Dermis blood vessel endothelial cell (primary cell): ENCODE results near the gene PRR18. TPM values are rescaled to one million over a fixed set of nuclear protein-coding genes. Genes with fewer than 3 reads are reported as not detected.
"Not testable (repeated sequence)": the region's sequence is repeated elsewhere in the genome, so short reads cannot be mapped to it uniquely, and the experiment has no call there.

Experiments used
- DNase-seq: peaks from one replicate; pipeline ENCODE4 v3.0.0; 2010
- total RNA-seq: library from RNA; depleted of rRNA; stranded (reverse); fragments of >200 nt; gene quantifications from 2 replicates; pipeline ENCODE4 v1.2.3, GENCODE V29; 2014

The PRR18 gene
- not detected in 2 replicates for total RNA-seq

DNA sequence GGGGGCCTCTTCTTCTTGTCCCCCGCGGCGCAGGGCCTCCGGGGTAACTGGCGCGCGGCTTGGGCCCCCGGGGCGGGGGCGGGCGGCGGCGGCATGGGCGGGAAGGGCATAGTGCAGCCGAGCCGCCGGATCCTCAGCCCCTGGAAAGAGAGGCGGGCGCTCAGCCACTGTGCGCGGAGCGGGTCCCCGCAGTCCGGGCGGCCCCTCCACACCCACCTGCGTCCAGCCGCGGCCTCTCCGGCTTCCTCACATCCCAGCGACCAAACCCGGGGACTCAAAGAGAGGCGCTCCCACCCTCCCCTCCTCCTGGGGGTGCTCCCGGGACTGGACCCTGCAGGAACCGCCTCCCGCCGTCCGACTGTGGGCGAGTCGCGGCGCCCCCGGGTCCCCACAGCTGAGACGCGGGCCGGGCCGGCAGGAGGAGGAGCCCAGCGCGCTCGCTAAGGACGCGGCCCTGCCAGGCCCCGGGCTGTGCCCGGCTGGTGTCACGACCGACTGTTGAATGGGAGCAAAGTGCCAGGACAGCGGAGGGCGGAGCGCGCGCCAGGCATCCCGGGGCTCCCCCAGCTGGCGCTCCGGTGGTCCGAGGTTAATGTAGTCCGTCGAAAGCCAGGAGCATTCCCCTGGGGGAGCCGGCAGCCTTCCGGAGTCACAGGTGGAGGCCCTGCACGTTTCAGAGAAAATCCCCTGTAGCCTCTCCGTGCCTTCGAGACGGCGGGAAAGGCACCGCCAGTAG is at the start of gene PRR18:
PRR18 (minus strand) TSS at position 360 of the 736 bp plus-strand sequence; CDS start at position 110, 250 bp downstream.
- DNase-seq, result no peak

DNA sequence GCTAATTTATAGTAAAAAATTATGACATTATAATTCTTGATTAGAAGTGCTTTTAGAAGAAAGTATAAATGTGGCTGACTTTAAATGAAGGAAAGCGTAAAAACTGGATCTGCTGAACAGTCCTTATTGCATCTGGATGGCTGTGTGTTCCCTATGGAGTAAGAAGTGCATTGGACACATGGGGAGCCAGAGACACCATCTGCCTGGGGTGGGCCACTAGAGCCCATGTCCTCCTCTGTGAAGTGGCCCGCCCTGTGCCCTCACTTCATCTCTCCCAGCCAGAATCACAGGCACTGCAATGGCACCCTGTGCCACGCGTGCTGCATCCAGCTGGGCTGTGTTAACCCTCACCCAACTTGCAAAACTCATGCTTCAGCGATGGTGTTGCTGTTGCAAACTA is 47.4 kb upstream of the PRR18 start:
- no peak for DNase-seq

GRCh38 chr6:166354965-166355364 is 46.8 kb upstream of the PRR18 start:
- DNase-seq, result no peak

- DNase-seq, result no peak
These were observed 46.0 kb upstream of the PRR18 start for GRCh38 chr6:166354143-166354542.

DNA sequence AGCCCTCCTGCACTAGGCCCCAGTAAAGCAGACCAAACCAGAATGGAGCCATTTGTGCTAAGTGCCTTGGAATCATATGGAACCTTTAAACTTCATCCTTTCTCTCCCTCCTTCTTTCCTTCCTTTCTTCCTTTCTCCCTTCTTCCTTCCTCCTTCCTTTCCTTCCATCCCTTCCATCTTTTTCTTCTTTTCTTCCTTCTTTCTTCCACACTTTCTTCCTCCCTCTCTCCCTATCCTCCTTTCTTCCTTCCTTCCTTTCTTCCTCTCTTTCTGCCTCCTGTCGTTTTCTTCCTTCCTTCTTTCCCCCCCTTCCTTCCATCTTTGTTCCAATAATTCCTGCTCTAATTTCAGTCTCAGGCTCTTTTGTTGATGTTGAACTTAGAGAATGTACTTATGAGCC is 45.3 kb upstream of the PRR18 start:
- no peak for DNase-seq

DNA sequence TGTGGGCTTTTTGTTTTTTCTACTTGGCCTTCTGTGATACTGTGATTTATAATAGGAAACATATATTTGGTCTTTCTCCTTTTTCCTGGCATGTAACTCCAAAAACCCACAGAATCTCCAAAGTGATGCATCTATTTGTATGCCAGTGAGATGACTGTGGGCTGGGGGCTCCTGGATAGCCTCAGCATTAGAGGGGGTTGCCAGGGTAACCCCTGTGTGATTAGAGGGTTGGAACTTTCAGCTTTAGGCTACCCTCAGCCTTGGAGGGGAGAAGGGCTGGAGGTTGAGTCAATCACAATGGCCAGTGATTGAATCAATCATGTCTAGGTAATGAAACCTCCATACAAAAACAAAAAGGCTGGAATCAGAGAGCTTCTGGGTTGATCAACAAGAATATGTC is 44.7 kb upstream of the PRR18 start:
- no peak for DNase-seq

- peak; percentile 41 for DNase-seq
These were observed 43.6 kb upstream of the PRR18 start for GRCh38 chr6:166351715-166352285.

- DNase-seq, result no peak
These were observed 40.2 kb upstream of the PRR18 start for GRCh38 chr6:166348305-166348949.

DNA sequence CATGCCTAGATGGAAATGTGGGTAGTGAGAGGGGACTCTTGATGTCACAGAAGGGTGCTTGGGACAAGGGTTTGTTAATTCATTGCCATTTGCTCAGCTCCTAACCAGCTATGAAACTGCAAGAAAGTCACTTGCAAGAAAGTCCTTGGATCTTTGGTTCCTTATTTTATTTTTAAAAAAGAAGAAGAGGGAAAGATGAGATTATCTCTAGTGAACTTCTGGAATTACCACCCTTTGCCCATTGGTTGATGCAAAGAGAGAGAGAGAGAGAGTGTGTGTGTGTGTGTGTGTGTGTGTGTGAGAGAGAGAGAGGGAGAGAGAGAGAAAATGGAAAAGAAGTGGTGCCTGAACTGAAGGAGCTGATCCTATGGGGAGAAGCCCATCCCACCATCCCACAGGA is 38.8 kb upstream of the PRR18 start:
- no peak for DNase-seq

DNA sequence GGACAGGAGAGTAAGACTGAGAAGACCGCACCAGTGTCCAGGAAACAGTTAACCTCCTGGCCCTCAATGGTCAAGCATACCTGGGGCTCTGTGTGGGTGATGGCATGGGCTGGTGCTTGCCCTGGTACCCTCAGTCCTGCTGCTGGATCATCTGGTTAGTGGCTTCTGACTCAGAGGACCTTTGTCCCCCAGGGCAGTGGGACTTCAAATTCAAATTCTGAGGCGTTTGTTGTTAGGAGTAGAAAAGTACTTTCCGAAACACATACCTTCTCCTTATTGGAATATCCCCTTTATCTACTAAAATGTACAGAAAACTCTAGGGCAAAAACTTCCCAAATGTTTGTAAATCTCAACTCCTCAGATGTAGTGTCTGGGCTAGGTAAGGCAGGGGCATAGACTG is 38.3 kb upstream of the PRR18 start:
- DNase-seq, result no peak

DNA sequence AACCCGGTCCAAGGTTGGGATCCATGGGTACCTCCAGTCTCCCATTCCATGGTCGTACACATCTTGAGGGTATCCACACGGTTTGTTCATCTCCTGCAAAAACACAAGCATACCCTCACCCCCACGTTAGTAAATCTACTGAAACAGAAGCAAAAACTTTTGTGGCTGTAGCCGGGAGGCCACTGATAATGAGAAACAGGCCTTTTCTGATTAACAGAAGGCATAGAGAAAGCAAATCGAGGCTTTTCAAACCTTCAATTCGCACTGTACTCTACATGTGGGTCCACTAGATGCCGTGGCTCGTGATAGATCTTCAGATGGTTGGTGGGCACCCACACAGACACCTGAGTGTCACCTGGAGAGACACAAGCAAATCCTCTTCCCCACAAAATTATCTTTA is 37.5 kb upstream of the PRR18 start:
- not testable (repeated sequence) for DNase-seq

DNA sequence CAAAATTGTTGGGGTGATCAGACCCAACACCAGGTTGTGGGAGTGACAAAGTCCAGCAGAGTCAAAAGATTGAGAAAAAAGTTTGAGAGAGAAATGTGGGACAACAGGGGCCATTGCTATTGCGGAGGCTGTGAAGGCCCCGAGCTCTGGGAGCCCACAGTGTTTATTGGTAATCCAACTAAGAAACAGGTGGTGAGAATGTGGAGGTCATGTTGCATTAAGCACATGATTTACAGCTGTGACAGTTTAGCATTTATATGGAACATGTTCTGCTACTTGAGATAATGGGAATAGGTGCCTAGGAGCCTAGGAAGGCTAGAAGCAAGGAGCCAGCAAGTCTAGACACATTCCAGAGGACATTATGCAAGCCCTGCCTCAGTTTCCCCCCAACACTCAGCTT is 36.7 kb upstream of the PRR18 start:
- not testable (repeated sequence) for DNase-seq

GRCh38 chr6:166344240-166344639 is 36.0 kb upstream of the PRR18 start:
- DNase-seq, result no peak

DNA sequence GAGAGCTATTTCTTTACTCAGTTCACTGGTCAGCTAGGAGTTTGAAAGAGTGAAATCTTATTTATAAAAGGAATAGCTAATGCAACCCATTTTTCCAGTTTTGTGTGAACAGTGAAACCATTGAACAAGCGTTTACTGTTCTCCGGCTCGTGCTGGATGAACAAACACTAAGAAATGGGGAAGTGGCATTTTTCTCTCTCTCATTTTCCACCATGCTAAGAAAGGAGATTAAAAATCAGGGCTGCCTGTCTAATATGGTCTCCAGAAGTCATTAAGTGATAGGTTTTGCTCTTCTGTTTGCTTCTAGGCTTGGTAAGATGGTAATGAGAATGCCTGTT is 34.9 kb upstream of the PRR18 start:
- DNase-seq, result no peak

DNA sequence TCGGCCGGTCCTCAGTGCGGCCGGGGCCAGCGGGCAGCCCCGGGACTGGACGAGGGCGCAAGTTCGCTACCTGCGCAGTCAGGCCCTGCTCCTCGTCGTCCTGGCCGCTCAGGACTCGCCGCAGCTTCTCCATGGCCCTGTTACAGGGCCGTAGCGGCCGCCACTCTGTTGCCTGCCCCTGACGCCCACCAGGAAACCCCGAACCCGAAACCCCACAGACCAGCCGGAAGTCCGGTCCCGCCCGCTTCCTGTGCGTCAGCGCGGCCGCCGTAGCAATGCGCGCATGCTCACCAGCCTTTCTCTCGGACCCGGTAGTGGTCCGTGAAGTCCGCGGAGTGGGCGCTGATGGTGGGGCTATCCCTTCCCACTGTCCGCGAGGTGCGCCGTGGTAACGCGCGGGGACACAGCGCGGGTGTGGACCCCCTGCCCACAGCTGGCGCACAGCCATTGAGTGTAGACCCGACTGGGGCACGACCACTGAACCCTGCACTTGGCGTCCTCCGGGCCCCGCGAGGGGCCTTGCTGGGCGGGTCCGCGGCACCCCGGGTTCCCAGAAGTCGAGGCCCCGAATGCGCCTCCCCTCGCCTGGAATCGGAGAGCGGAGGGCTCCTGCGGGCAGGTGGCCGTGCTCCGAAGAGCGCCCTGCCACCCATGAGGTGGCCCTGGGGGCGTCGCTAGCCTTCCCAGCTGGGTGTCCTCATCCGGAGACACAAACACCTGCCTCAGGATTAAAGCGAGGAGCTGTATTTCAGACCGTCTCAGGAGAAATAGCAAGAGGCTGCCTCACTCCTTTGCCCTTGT is 34.4 kb upstream of the PRR18 start, which contains the start of gene SFT2D1:
SFT2D1 (minus strand) TSS at position 197 of the 801 bp plus-strand sequence; CDS start at position 133, 64 bp downstream.
- peak; percentile 92 for DNase-seq

- DNase-seq, result peak; percentile 42
These were observed 33.8 kb upstream of the PRR18 start for GRCh38 chr6:166341977-166342348.

DNA sequence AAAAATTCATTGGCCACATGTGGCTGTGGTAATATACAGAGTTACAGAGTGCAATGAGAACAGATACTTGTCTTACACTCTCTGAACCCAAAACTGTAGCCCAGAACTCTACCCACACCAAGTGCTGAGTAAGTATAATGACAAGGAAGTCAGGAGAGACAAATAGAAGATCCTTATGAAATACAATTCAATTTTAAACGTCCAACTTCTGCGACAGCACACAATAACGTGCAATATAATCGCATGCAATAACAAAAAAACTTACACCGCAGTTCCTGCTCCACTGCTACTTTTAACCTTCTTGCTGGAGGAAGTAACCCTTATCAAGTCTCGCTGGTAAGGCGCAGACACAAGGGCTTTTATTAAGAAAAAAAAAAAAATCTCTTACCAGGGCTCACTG is 33.3 kb upstream of the PRR18 start:
- DNase-seq, result peak; percentile 34

- DNase-seq, result no peak
These were observed 30.7 kb upstream of the PRR18 start for GRCh38 chr6:166338854-166339253.

DNA sequence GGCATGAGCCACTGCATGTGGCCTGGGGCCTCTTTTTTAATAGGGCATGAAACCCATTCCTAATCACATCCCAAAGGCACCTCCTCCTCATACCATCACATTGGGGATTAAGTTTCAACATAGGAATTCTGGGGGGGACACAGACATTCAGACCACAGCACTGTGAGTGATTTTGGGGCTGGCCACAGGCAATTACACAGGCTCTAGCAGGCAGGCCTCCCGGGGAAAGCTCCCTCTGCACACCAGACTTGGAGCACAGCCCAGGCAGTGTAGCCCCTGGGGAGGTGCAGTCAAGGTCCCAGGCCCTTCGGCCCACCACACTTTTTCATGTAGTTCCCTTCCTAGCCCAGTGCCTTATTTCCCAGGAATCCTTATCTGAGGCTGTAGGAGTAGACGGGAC is 28.7 kb upstream of the PRR18 start:
- DNase-seq, result no peak

GRCh38 chr6:166335378-166336302 is 27.4 kb upstream of the PRR18 start:
- no peak for DNase-seq

DNA sequence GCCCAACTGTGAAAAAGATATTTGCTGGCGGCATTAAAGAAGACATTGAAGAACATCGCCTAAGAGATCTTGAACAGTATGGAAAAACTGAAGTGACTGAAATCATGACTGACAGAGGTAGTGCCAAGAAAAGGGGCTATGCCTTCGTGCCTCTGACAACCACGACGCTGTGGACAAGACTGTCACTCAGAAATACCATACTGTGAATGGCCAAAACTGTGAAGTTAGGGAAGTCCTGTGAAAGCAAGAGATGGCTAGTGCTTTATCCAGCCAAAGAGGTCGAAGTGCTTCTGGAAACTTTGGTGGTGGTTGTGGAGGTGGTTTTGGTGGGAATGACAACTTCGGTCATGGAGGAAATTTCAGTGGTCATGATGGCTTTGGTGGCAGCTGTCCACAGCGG is 26.7 kb upstream of the PRR18 start:
- DNase-seq, result no peak
